NCI-H2107 treated with DMSO at 0.1 percent for 48 hours (cell line): ENCODE results near the gene CHST3.
"Not testable (repeated sequence)": the region's sequence is repeated elsewhere in the genome, so short reads cannot be mapped to it uniquely, and the experiment has no call there.

ENCODE experiments used
- DNase-seq: peaks from one replicate; lab custom pipeline; 2025; ENCODE audit not compliant: unreplicated experiment; lab: John Stamatoyannopoulos, UW

Gene CHST3

GRCh38 chr10:71972746-71973695 lies 8.8 kb downstream of the CHST3 start:
- DNase-seq = no peak

- DNase-seq = no peak
Observed at GRCh38 chr10:71973777-71974488, 9.7 kb downstream of the CHST3 start.

GRCh38 chr10:71974489-71975021 lies 10.4 kb downstream of the CHST3 start:
- no peak for DNase-seq

- no peak for DNase-seq
Observed at GRCh38 chr10:71975087-71975870, 11.1 kb downstream of the CHST3 start.

GRCh38 chr10:71975871-71976725 lies 11.9 kb downstream of the CHST3 start:
- DNase-seq = no peak

GRCh38 chr10:71977614-71977903 lies 13.4 kb downstream of the CHST3 start:
- not testable (repeated sequence) for DNase-seq

GRCh38 chr10:71978476-71978875 lies 14.3 kb downstream of the CHST3 start:
- no peak for DNase-seq

GRCh38 chr10:71978988-71979691 lies 14.9 kb downstream of the CHST3 start:
- DNase-seq = no peak

GRCh38 chr10:71979692-71980062 lies 15.5 kb downstream of the CHST3 start:
- no peak for DNase-seq

- no peak for DNase-seq
Observed at GRCh38 chr10:71980181-71981014, 16.2 kb downstream of the CHST3 start.

GRCh38 chr10:71981015-71981875 lies 17.1 kb downstream of the CHST3 start:
- no peak for DNase-seq

- no peak for DNase-seq
Observed at GRCh38 chr10:71981876-71982230, 17.7 kb downstream of the CHST3 start.

- DNase-seq = no peak
Observed at GRCh38 chr10:71982269-71983178, 18.3 kb downstream of the CHST3 start.

- DNase-seq = no peak
Observed at GRCh38 chr10:71984126-71984808, 20.1 kb downstream of the CHST3 start.

GRCh38 chr10:71984809-71985388 lies 20.7 kb downstream of the CHST3 start:
- no peak for DNase-seq
